Immature natural killer cell (primary cell): ENCODE measurements around the gene SIGLEC8. TPM values are rescaled to one million over a fixed set of nuclear protein-coding genes. Genes with fewer than 3 reads are reported as not detected.
"Not testable (repeated sequence)": the region's sequence is repeated elsewhere in the genome, so short reads cannot be mapped to it uniquely, and the experiment has no call there.

ENCODE experiments used
- DNase-seq, 3 donors: peaks; one replicate each; pipeline ENCODE4 v3.0.0; 2022; ENCODE audit warnings: mixed read lengths in 1 of 3
- H3K27ac Mint-ChIP-seq, 6 donors: one replicate each; pipeline ENCODE4 v1.8.0; 2020; ENCODE audit warnings: mixed read lengths in 6 of 6, mild to moderate bottlenecking in 5 of 6, inconsistent platforms in 4 of 6, moderate library complexity in 3 of 6
- H3K27me3 Mint-ChIP-seq, 3 donors: one replicate each; pipeline ENCODE4 v1.8.0; 2020 to 2021; ENCODE audit warnings: low read depth in 3 of 3, mild to moderate bottlenecking in 3 of 3, mixed read lengths in 3 of 3, moderate library complexity in 3 of 3, inconsistent platforms in 1 of 3
- H3K36me3 Mint-ChIP-seq, 3 donors: one replicate each; pipeline ENCODE4 v1.8.0; 2020; ENCODE audit warnings: mixed read lengths in 3 of 3, inconsistent platforms in 2 of 3, mild to moderate bottlenecking in 2 of 3
- H3K4me1 Mint-ChIP-seq, 2 donors: one replicate each; pipeline ENCODE4 v1.8.0; 2020; ENCODE audit warnings: inconsistent platforms in 2 of 2, mild to moderate bottlenecking in 2 of 2, mixed read lengths in 2 of 2, moderate library complexity in 1 of 2
- H3K4me3 Mint-ChIP-seq, 5 donors: one replicate each; pipeline ENCODE4 v1.8.0; 2020; ENCODE audit warnings: mild to moderate bottlenecking in 5 of 5, mixed read lengths in 5 of 5, inconsistent platforms in 3 of 5, moderate library complexity in 3 of 5
- H3K9me3 Mint-ChIP-seq, 6 donors: one replicate each; pipeline ENCODE4 v1.8.0; 2020; ENCODE audit warnings: mild to moderate bottlenecking in 6 of 6, mixed read lengths in 6 of 6, inconsistent platforms in 4 of 6, moderate library complexity in 3 of 6
- polyA plus RNA-seq, 3 donors: library from polyadenylated mRNA; unstranded; fragments of 300-500 nt; fragmentation: Illumina TruSeq; gene quantifications; one replicate each; pipeline ENCODE4 v1.2.3, GENCODE V29; 2021

Gene SIGLEC8
- polyA plus RNA-seq, 3 donors from 2014 or later: not detected

GRCh38 chr19:51448011-51448410 lies 10.2 kb downstream of the SIGLEC8 start:
- Mint-ChIP-seq H3K36me3 (no peaks in the 10 kb centered on the region), H3K4me3 (peak overlapping the region in 1 of 5 donors; percentile 13)

GRCh38 chr19:51447510-51447909 lies 10.7 kb downstream of the SIGLEC8 start:
- peak overlapping the region in 1 of 6 donors; percentile 8 for H3K27ac Mint-ChIP-seq
- not testable (repeated sequence) for DNase-seq, H3K36me3 Mint-ChIP-seq, H3K4me3 Mint-ChIP-seq, H3K9me3 Mint-ChIP-seq
- peaks cover 3 to 21% (median 4%) of the 10 kb centered on the region in 3 donors for H3K27me3 Mint-ChIP-seq
- peaks cover 13 to 16% of the 10 kb centered on the region in 2 donors for H3K4me1 Mint-ChIP-seq

More at GRCh38 chr19:51448011-51448410, 10.2 kb downstream of the SIGLEC8 start:
- Mint-ChIP-seq H3K4me1 (peaks cover 12% of the 10 kb centered on the region in 2 donors), H3K9me3 (peaks cover 0 to 7% (median 0%) of the 10 kb centered on the region in 6 donors), H3K27me3 (peaks cover 0 to 21% (median 4%) of the 10 kb centered on the region in 3 donors), H3K27ac (peak overlapping the region in 3 of 6 donors; percentile 8 to 41 (median 14))
- DNase-seq: no peak

DNA sequence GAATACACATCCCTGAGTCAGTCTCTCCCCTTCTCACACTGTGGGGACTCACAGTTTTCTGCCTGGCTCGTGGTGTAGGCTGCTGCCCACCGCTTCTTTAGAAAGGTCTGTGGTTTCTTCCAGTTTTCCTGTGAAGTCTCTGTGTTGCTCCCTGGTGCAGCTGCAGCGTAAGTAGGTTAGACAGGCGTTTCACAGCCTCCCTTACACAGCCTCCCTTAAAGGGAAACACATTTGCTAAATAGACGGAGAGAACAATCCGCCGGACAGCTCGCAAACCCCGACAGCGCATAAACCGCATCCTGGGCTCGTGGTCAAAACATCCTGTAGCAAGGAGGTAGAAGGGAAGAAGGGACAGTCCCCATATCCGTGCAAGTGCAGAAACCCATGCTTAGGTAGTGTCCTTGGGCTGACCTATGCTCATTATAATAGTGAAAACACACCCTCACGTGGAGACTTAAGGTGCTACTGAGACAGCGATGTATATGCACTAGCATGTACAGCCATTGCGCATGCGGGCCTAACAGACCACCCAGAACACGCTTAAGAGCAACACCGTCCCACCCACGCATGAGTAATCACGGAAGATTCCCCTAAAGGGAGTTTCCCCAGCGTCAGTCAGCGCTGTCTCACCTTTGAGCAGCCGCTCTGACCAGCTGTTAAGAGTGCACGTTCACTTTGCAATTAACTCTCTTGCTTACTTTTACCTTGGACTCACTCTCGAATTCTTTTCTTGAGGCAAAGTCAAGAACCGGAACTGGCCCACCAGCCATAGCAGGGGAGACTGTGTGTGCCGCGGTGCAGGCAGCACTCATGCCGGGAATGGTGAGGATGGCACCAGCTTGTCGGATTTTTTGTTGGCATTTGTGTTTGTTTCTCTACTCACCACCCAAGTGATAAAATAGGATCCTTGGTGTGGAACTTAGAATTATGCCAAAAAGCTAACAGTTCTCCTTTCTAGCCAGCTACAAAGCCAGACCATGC lies 16.6 kb downstream of the SIGLEC8 start:
- DNase-seq: peak; percentile 88 to 90 (median 90)
- no peaks in the 10 kb centered on the region for H3K36me3 Mint-ChIP-seq
- H3K4me1 Mint-ChIP-seq: peaks cover 33 to 50% of the 10 kb centered on the region in 2 donors
- peaks cover 7 to 16% (median 15%) of the 10 kb centered on the region in 3 donors for H3K27me3 Mint-ChIP-seq
- H3K27ac Mint-ChIP-seq: peak overlapping the region; percentile 83 to 95 (median 92)
- H3K4me3 Mint-ChIP-seq: peak overlapping the region; percentile 72 to 89 (median 83)
- H3K9me3 Mint-ChIP-seq: no peaks in the 10 kb centered on the region

GRCh38 chr19:51440846-51441409 lies 17.3 kb downstream of the SIGLEC8 start:
- peaks cover 32 to 50% of the 10 kb centered on the region in 2 donors for H3K4me1 Mint-ChIP-seq
- no peaks in the 10 kb centered on the region for H3K36me3 Mint-ChIP-seq
- DNase-seq: peak; percentile 47 to 61 (median 52)
- H3K27ac Mint-ChIP-seq: peak overlapping the region; percentile 83 to 95 (median 92)
- H3K9me3 Mint-ChIP-seq: no peaks in the 10 kb centered on the region
- H3K27me3 Mint-ChIP-seq: peaks cover 7 to 16% (median 11%) of the 10 kb centered on the region in 3 donors
- H3K4me3 Mint-ChIP-seq: peak overlapping the region; percentile 72 to 89 (median 83)

DNA sequence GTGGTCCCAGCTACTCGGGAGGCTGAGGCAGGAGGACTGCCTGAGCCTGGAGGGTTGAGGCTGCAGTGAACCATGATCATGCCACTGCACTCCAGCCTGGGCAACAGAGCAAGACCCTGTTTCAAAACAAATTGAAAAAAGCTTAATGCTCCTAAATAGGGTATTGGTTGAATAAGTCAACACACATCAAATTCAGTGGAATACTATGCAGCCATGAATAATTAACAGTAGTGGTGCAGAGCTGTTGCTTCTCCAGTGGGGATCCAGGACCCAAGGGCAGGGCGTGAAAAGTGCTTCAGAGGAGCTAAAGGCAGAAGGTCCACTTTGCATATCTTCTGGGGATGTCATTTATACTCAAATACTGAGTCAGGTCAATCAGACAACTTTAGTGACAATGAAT lies 18.2 kb downstream of the SIGLEC8 start:
- Mint-ChIP-seq H3K4me1 (peaks cover 32 to 50% of the 10 kb centered on the region in 2 donors), H3K36me3 (no peaks in the 10 kb centered on the region), H3K27ac (peak overlapping the region in 4 of 6 donors; percentile 83 to 95 (median 88)), H3K27me3 (peaks cover 7 to 16% (median 11%) of the 10 kb centered on the region in 3 donors), H3K9me3 (no peaks in the 10 kb centered on the region), H3K4me3 (peak overlapping the region in 4 of 5 donors; percentile 33 to 89 (median 82))
- DNase-seq: no peak

DNA sequence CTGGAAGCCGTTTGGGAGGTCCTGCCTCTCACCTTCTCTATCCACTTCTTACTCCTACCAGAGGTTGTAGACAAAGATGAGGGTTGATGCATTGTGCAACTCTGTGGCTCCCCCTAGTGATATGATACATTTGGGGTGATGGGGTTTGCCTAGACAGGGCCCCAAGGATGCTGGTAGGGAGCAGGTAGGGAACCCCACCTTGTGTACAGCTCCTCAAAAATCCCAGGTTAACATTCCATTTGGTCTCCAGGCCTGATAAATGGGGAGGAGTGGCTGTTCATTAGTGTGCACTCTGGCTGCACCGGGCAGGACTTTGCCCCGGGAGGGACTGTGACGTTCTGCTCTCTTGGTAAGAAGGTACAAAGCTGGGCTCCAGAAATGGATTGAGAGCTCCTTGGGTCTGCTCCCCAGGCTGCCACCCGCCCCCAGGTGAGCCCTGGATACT lies 19.2 kb downstream of the SIGLEC8 start:
- H3K27me3 Mint-ChIP-seq: peaks cover 7 to 16% (median 11%) of the 10 kb centered on the region in 3 donors
- H3K36me3 Mint-ChIP-seq: no peaks in the 10 kb centered on the region
- H3K4me1 Mint-ChIP-seq: peaks cover 32 to 50% of the 10 kb centered on the region in 2 donors
- H3K4me3 Mint-ChIP-seq: no peak overlapping the region
- DNase-seq: peak; percentile 42 to 45 (median 42)
- H3K27ac Mint-ChIP-seq: no peak overlapping the region
- H3K9me3 Mint-ChIP-seq: no peaks in the 10 kb centered on the region

DNA sequence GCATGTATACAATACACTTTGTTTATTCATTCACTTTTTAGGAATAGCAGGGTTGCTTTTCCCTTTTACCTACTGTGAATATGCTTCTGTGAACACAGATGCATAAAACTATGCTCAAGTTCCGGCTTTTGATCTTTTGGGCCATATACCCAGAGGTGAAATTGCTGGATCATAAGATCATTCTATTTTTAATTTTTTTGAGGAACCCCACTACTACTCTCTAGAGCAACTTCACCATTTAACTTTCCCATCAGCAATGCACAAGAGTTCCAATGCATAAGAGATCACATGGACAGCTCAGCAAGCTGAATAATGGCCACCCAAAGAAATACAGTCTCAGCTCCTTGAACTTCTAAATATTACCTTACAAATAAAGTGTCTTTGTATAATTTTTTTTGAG lies 23.8 kb downstream of the SIGLEC8 start:
- Mint-ChIP-seq H3K27ac (no peak overlapping the region), H3K36me3 (no peaks in the 10 kb centered on the region), H3K27me3 (peaks cover 3 to 8% (median 5%) of the 10 kb centered on the region in 3 donors), H3K4me1 (peaks cover 6 to 16% of the 10 kb centered on the region in 2 donors), H3K4me3 (no peak overlapping the region), H3K9me3 (no peaks in the 10 kb centered on the region)
- DNase-seq: no peak

DNA sequence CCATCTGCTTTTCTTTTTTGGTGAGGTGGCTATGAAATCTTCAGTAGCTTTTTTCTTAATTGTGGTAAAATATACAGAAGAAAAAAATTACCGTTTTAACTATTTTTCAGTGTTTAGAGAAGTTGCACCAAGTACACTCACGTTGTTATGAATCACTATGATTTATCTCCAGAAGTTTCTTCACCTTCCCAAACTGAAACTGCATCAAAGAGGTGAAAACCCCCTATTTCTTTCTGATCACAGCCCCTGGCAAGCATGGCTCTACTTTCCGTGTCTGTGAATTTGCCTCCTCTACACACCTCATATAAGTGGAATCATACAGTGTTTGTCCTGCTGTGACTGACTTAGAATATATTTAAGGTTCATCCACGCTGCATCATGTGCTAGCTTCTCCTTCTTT lies 25.2 kb downstream of the SIGLEC8 start:
- Mint-ChIP-seq H3K9me3 (no peaks in the 10 kb centered on the region), H3K27ac (no peak overlapping the region), H3K4me1 (peaks cover 0 to 1% of the 10 kb centered on the region in 2 donors), H3K4me3 (no peak overlapping the region), H3K36me3 (no peaks in the 10 kb centered on the region), H3K27me3 (peaks cover 5 to 8% (median 6%) of the 10 kb centered on the region in 3 donors)
- no peak for DNase-seq

GRCh38 chr19:51431124-51431523 lies 27.1 kb downstream of the SIGLEC8 start:
- Mint-ChIP-seq H3K9me3 (no peaks in the 10 kb centered on the region), H3K36me3 (no peaks in the 10 kb centered on the region), H3K27me3 (peaks cover 5 to 9% (median 6%) of the 10 kb centered on the region in 3 donors), H3K4me3 (no peak overlapping the region), H3K4me1 (no peaks in the 10 kb centered on the region), H3K27ac (no peak overlapping the region)
- DNase-seq: no peak

DNA sequence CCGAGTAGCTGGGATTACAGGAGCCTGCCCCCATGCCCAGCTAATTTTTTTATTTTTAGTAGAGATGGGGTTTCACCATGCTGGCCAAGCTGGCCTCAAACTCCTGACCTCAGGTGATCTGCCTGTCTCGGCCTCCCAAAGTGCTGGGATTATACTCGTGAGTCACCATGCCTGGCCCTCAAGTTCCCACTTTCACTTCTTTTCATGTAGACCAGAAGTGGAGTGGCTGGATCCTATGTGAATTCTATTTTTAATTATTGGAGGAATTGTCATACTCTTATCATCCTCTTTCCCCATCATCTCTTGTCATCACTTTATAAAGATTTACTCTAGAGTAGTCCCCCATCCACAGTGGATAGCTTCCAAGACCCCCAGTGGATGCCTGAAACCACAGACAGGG lies 28.0 kb downstream of the SIGLEC8 start:
- H3K4me3 Mint-ChIP-seq: no peak overlapping the region
- H3K4me1 Mint-ChIP-seq: no peaks in the 10 kb centered on the region
- no peaks in the 10 kb centered on the region for H3K36me3 Mint-ChIP-seq
- peaks cover 5 to 9% (median 9%) of the 10 kb centered on the region in 3 donors for H3K27me3 Mint-ChIP-seq
- no peaks in the 10 kb centered on the region for H3K9me3 Mint-ChIP-seq
- no peak for DNase-seq
- no peak overlapping the region for H3K27ac Mint-ChIP-seq

GRCh38 chr19:51427201-51427600 lies 31.1 kb downstream of the SIGLEC8 start:
- Mint-ChIP-seq H3K4me1 (peaks cover 3 to 6% of the 10 kb centered on the region in 2 donors), H3K4me3 (no peak overlapping the region), H3K36me3 (no peaks in the 10 kb centered on the region), H3K27me3 (peaks cover 9 to 21% (median 11%) of the 10 kb centered on the region in 3 donors), H3K27ac (no peak overlapping the region), H3K9me3 (no peaks in the 10 kb centered on the region)
- DNase-seq: no peak

- Mint-ChIP-seq H3K36me3 (peaks cover 0 to 1% (median 0%) of the 10 kb centered on the region in 3 donors), H3K27me3 (peaks cover 11 to 25% (median 14%) of the 10 kb centered on the region in 3 donors), H3K9me3 (no peaks in the 10 kb centered on the region), H3K27ac (peak overlapping the region in 1 of 6 donors; percentile 35), H3K4me3 (no peak overlapping the region), H3K4me1 (peaks cover 29 to 34% of the 10 kb centered on the region in 2 donors)
- peak; percentile 80 to 84 (median 81) for DNase-seq
Observed at GRCh38 chr19:51422053-51422448, 36.2 kb downstream of the SIGLEC8 start.

DNA sequence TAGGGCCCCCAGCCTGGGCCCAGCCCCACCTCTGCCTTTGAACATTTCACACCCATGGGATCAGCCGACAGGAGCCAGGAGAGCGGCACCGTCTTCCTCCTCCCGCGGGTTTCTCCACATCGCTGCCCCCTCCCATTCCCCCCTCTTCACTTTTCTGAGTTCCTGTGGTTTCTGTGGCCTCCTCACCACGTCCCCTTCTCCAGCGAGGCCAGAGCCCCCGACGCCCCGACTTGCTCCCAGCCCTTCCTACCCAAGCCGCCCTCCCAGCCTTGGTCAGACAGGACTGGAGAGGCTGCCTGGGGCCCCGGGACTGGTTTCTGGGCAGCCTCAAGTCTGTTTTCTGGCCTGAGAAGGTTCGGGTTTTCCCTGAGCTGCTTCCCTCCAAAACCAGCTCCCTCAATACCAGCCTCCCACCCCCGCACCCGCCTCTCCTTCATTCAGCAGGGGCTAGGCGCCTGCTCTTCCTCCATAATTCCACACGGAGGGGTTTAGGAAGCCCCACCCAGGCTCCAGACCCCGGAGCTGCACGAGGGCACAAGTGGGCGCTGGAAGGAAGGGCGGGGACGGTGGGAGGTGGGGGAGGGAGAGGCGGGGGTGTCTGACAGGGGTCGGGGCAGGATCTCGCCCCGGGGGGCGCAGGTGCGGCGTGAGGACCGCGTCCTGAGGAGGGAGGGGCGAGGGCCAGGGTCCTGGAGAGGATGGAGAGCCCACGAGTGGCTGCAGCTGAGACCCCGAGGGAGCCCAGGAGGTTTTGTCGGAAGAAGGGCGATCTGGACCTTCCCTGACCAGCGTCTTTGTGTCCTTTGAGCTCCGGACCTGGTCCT lies 36.8 kb downstream of the SIGLEC8 start:
- Mint-ChIP-seq H3K27me3 (peaks cover 11 to 25% (median 12%) of the 10 kb centered on the region in 3 donors), H3K4me1 (peaks cover 32 to 35% of the 10 kb centered on the region in 2 donors), H3K36me3 (peaks cover 0 to 3% (median 0%) of the 10 kb centered on the region in 3 donors), H3K4me3 (no peak overlapping the region), H3K9me3 (no peaks in the 10 kb centered on the region), H3K27ac (no peak overlapping the region)
- DNase-seq: no peak
